ENCODE measurements around the gene PPP6R2. TPM values are rescaled to one million over a fixed set of nuclear protein-coding genes. Genes with fewer than 3 reads are reported as not detected.

PPP6R2 gene
- total and polyA plus RNA-seq, 2 of the 8 experiments (the other 6 are each of a cell fraction or from before 2014, with no cell fraction given) = 25.0 to 32.2 TPM

DNA sequence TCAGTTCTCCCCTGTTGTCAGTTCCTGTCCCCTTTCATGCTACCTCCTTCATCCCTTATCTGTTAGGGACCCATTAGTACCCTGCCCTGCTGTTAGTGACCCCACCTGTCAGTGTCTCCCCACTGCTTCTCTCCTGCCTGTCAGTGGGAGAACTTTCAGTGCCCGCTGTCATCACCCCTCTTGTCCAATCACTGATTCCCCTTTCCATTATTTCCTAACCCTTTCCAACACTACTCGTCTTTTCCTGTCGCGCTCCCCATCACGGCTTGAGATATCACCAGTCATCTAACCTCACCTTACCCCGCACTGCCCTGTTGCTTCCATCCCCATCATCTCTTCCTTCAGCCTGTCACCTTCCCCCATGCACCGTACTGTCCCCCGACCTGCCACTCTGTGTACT, 4.0 kb downstream of the PPP6R2 start:
- peaks cover 0 to 17% of the 10 kb centered on the region in 2 experiments; a peak in 2 of 4 replicates for H3K79me2 ChIP-seq (ENCODE audit: control insufficient read depth in 1 of 2, insufficient read depth in 2 of 2, low read length in 2 of 2)
- peaks cover 6% of the 10 kb centered on the region for H3K79me1 ChIP-seq (ENCODE audit: low read depth, low read length)
- H2BK5ac ChIP-seq (ENCODE audit: low read depth, low read length) = no peak overlapping the region
- H3K36me3 ChIP-seq (ENCODE audit: control insufficient read depth in 2 of 4, insufficient read depth in 4 of 4, low read length in 3 of 4) = no peaks in the 10 kb centered on the region
- no peak overlapping the region for H2AFZ ChIP-seq (ENCODE audit: low read length)
- H3K56ac ChIP-seq (replicated peaks; ENCODE audit: insufficient read length, low read depth, low read length) = no peak overlapping the region
- WGBS, 2 experiments (ENCODE audit: extremely low coverage in 1 of 2, insufficient coverage in 1 of 2, insufficient read length in 1 of 2, insufficient replicate concordance in 2 of 2, low coverage in 1 of 2, low lambda C conversion rate in 2 of 2, missing lambda C conversion rate in 1 of 2) = 95 to 100% methylated on average over 4 to 8 of the region's 8 CpGs
- no peak overlapping the region for H3K18ac ChIP-seq (ENCODE audit: extremely low read depth, low read length)
- FAIRE-seq (no peak), DNase-seq (ENCODE audit: low read depth in 1 of 2, low spot score in 2 of 2) (no peak)
- no peak overlapping the region for H3K9ac ChIP-seq (replicated peaks in 1 of 4; ENCODE audit: extremely low read depth in 1 of 4, low read depth in 3 of 4, low read length in 3 of 4)
- H3K27ac ChIP-seq (ENCODE audit: low read depth, low read length) = no peak overlapping the region
- TF ChIP-seq CHD2 (IDR thresholded peaks at IDR 0.05; ENCODE audit: low read length) (no peak), CREB1 (IDR thresholded peaks at IDR 0.05) (no peak), TBP (IDR thresholded peaks at IDR 0.05; ENCODE audit: low read depth, low read length) (no peak), ZNF274 (IDR thresholded peaks at IDR 0.05; ENCODE audit: borderline replicate concordance, extremely low read depth, low read length) (no peak), EGR1 (IDR thresholded peaks at IDR 0.05; ENCODE audit: borderline replicate concordance, low read depth, low read length) (no peak)
- TF ChIP-seq, protein P1, sequence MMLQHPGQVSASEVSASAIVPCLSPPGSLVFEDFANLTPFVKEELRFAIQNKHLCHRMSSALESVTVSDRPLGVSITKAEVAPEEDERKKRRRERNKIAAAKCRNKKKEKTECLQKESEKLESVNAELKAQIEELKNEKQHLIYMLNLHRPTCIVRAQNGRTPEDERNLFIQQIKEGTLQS (IDR thresholded peaks at IDR 0.05; ENCODE audit: insufficient read depth, low read depth, low read length) = no peak
- H3K4me2 ChIP-seq (ENCODE audit: insufficient read depth in 1 of 2, low read depth in 2 of 2, low read length in 2 of 2) = no peak overlapping the region
- no peak overlapping the region for H3K4me3 ChIP-seq (ENCODE audit: extremely low read depth in 1 of 4, insufficient read depth in 2 of 4, low read depth in 3 of 4, low read length in 4 of 4)
- peaks cover 9 to 14% of the 10 kb centered on the region in 2 experiments for H4K20me1 ChIP-seq (replicated peaks in 1 of 2; ENCODE audit: control insufficient read depth in 1 of 2, insufficient read depth in 2 of 2, low read length in 2 of 2)
- CTCF ChIA-PET (ENCODE audit: partially characterized antibody) = no interaction called here
- H4K91ac ChIP-seq (replicated peaks; ENCODE audit: insufficient read length, low read length) = no peak overlapping the region
- no peak overlapping the region for H3K23ac ChIP-seq (ENCODE audit: insufficient read length)
- no peak overlapping the region for H4K5ac ChIP-seq (ENCODE audit: insufficient read length, low read depth, low read length)
- H2BK20ac ChIP-seq (ENCODE audit: low read length) = no peak overlapping the region
- H3K4me1 ChIP-seq (replicated peaks in 1 of 4; ENCODE audit: control insufficient read depth in 3 of 4, insufficient read depth in 4 of 4, low read length in 3 of 4) = no peaks in the 10 kb centered on the region; a peak in 1 of 7 replicates
- H2BK120ac ChIP-seq (replicated peaks; ENCODE audit: low read depth, low read length) = no peak overlapping the region
- no peak overlapping the region for H2BK12ac ChIP-seq (ENCODE audit: low read depth, low read length)
- H2BK15ac ChIP-seq (ENCODE audit: low read length) = no peak overlapping the region
- H3K23me2 ChIP-seq (ENCODE audit: low read depth, low read length) = peaks cover 3% of the 10 kb centered on the region; the same call in 1 of the 2 replicates
- no peak overlapping the region for H4K8ac ChIP-seq (ENCODE audit: extremely low read depth, insufficient read depth, low read length)
- POLR2A ChIA-PET (ENCODE audit: partially characterized antibody) = interaction anchor here (1.0 kb wide), 1 partner anchor 13 kb away, joined by 3 read pairs; no protein-coding TSS in a partner anchor
- H3K9me3 ChIP-seq (ENCODE audit: insufficient read depth in 2 of 2, low read depth in 1 of 2, low read length in 1 of 2) = no peaks in the 10 kb centered on the region
- H3K27me3 ChIP-seq (replicated peaks in 1 of 4; ENCODE audit: control insufficient read depth in 3 of 4, extremely low read depth in 1 of 4, insufficient read depth in 3 of 4, low read length in 3 of 4) = no peaks in the 10 kb centered on the region
- no peak overlapping the region for H3K14ac ChIP-seq (ENCODE audit: insufficient read length)
- H3K4ac ChIP-seq (replicated peaks; ENCODE audit: insufficient read length, low read depth, low read length) = no peak overlapping the region
- H2AK5ac ChIP-seq (ENCODE audit: low read depth, low read length) = no peak overlapping the region
